GM12872 (cell line): Measurements from ENCODE around the gene SCG5.

Experiments used
- TF ChIP-seq, protein P1 (sequence below): IDR thresholded peaks from 3 replicates; pipeline ENCODE4 v1.5.1; 2011; ENCODE audit warnings: low read depth, mild to moderate bottlenecking, low read length, moderate library complexity; ENCODE audit not compliant: insufficient read depth

The SCG5 gene

DNA sequence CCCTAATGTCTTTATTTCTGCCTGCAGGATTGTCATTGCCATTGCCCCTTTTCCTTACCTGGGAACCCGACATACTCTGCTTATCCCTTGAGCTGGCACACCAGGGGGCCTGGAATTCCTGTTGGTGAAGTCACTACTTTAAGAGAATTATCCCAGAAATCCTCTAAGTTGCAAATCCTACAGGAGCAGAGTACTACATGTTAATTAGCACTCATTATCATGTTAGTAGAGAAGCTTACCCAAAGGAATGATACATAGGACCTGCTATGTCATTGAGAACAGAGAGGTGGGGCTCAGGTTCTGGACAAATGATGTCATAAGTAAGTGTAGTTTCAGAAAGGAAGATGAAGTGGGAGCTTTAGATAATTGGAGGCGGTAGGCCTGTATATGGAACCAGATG lies 27.4 kb downstream of the SCG5 start:
- TF ChIP-seq, protein P1, sequence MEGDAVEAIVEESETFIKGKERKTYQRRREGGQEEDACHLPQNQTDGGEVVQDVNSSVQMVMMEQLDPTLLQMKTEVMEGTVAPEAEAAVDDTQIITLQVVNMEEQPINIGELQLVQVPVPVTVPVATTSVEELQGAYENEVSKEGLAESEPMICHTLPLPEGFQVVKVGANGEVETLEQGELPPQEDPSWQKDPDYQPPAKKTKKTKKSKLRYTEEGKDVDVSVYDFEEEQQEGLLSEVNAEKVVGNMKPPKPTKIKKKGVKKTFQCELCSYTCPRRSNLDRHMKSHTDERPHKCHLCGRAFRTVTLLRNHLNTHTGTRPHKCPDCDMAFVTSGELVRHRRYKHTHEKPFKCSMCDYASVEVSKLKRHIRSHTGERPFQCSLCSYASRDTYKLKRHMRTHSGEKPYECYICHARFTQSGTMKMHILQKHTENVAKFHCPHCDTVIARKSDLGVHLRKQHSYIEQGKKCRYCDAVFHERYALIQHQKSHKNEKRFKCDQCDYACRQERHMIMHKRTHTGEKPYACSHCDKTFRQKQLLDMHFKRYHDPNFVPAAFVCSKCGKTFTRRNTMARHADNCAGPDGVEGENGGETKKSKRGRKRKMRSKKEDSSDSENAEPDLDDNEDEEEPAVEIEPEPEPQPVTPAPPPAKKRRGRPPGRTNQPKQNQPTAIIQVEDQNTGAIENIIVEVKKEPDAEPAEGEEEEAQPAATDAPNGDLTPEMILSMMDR = no peak

DNA sequence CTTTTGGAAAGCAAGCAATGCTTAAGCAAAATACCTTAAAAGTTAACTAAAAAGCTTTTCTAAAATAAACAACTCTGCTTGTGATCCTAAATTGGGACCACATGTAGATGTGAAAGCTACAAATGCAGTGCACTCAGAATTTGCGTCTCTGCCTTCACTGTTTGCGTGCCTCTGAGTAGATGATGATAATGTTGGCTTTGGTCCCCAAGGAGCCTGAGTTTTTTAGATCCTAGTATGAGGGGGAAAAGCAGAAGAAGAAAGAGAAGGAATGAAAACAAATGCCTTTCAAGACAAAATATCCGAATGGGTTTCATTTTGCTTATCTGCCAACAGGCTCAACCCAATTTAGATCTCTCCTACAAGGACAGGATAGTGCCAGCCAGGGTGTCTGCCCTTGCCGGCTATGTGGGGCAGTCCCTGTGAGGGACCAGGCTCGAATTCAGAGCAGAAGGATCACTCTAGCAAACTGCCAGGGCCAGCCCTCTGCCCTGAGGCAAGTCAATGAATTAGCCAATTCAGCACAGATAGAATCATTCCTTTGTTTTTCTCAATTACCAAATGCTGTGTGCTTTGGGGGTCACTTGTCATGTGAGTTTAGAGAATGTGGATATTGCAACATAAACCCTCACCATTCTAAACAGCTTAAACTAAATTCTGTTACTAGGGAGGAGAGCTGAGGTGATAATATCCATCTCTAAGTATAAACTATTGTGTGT lies 28.5 kb downstream of the SCG5 start:
- TF ChIP-seq, protein P1 = no peak

DNA sequence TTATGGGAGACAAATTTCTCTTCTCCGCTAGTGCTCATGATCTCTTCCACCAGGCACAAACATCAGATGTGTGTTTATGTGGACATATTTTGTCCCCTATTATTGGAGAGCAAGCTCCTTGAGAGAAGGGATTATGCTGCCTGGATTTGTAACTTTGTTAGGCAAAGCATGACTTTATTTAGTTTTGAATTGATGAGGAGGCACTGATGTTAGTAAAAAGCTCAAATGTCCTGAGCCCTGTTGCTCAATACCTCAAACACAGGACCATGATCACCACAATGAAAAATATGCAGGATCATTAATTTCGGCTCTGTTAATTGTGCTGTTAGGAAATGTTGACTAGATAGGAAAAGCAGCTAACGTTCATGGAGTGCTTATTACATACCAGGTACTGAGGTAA lies 29.1 kb downstream of the SCG5 start:
- TF ChIP-seq, protein P1 = no peak

DNA sequence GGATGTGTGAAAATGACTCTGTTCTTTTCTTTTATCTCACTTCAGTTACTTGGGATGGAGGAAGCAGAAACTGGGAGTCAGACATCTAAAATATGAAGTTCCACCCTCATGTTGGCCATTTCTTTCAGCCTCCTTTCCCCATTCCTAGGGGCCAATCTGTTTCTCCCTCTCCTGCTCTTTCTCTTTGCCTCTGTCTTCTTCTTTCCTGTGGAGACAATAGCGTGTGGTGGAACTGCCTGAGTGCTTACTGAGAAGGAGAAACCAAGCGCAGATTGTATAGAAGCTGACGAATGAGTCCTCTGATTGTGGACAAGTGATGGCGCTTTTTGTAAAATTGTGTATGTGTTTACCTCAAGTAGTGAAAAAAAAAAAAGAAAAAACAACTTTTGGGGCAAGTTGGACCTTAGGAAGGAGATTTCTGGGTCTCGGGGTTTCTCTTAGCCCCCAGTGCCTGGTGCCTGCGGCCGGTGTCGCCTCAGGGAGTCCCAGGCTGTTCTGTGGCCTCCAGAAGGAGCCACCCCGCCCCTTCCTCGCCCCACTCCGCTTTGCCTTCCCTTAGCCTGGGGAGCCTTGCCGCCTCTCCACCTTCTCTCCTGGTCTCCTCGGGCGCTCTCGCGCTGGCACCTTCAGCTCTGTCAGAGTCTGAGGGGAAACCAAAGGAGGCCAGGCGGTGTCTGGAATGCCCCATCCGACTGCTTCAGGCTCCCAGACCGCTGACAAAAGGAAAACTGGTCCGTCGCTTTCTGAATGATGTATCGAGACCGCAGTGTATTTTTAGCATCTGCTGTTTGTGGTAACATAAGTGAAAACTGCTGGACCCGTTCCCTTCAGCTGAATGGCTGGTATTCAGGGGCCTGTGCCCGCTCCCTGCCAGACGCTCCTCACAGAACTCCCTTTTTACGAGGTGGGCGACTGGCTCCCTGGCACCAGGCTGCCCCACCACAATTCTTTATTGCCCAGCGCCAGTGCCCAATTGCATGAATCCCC lies 30.1 kb downstream of the SCG5 start:
- TF ChIP-seq, protein P1 = no peak

DNA sequence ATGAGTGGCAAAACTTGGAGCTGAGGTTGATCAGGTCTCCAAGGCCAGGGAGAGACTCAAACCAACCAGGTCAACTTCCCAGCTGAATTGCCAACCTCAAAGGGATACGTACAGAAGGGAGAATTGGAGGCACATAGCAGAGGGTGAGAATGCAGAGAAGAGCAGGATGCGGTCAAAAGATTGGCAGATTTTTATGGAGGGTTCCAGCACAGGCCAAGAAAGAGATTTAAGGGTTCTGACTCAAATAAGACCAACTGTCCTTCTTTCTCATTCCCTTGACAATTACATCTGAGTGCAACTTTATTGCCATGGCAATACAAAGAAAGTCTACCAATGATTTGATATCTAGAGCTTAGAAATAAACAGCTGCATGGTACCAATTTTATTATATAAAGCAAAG lies 33.2 kb downstream of the SCG5 start:
- TF ChIP-seq, protein P1 = no peak

DNA sequence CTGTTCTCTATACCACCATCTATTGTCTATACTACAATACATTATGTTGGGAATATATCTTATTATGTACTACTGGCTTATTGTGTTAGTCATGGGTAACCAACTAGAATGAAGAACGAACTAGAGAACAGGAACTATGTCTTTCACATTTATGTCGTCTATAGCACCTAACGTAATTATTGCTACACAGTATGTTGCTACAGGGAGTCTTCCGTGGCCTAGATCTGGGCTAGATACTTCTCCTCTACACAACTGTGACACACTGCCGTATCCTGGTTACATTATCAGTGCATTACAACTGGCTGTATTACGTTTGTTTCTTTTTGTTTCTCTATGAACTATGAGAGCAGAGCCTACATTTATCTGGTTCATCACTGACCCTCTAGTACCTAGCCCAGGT lies 34.0 kb downstream of the SCG5 start:
- TF ChIP-seq, protein P1 = no peak

DNA sequence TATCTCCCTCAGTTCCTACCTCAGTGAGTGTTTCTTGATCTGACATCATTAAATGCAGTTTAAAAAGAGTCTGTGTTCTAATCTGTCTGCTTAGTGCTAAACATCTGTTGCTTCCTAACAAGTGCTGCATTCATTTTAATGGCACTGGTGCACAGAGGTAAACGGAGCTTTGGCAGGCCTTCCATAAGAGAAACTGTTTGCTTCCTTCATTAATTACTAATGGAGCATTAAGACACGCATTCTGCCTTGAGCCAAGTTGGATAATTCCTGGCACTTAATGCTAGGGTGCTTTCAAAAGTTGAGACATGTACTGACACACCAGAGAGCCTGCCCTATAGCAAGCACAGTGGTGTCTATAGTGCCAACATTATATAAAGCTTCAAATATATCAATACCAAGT lies 34.7 kb downstream of the SCG5 start:
- TF ChIP-seq, protein P1 = no peak
